Activated T-cell treated with anti-CD3 and anti-CD28 coated beads, Interleukin-2, amount 50 U/mL, for 4 hours (primary cell): ENCODE results near the gene FOXD1. TPM values are rescaled to one million over a fixed set of nuclear protein-coding genes. Genes with fewer than 3 reads are reported as not detected.
"Not testable (repeated sequence)": the region's sequence is repeated elsewhere in the genome, so short reads cannot be mapped to it uniquely, and the experiment has no call there.

ENCODE experiments used
- ATAC-seq, 2 donors: fragments of 200-7000 bp; cut with Tn5 transposase; one replicate each; pipeline ENCODE4 v1.10.0; 2021
- DNase-seq: peaks from one replicate; pipeline ENCODE4 v3.0.0-alpha.2; 2020
- H3K27me3 Mint-ChIP-seq: one replicate; pipeline ENCODE4 v1.8.0; 2021; ENCODE audit warnings: low read depth, mixed read lengths
- H3K36me3 Mint-ChIP-seq: one replicate; pipeline ENCODE4 v1.8.0; 2022; ENCODE audit warnings: mixed read lengths; ENCODE audit not compliant: insufficient read depth
- H3K4me1 Mint-ChIP-seq: one replicate; pipeline ENCODE4 v1.8.0; 2021; ENCODE audit warnings: low read depth, mixed read lengths
- H3K4me3 Mint-ChIP-seq: one replicate; pipeline ENCODE4 v1.8.0; 2021; ENCODE audit warnings: mild to moderate bottlenecking, moderate library complexity, mixed read lengths
- H3K9me3 Mint-ChIP-seq: one replicate; pipeline ENCODE4 v1.8.0; 2021; ENCODE audit warnings: mixed read lengths
- total RNA-seq, 3 donors: library from RNA; stranded (reverse); gene quantifications; one replicate each; pipeline ENCODE4 v1.2.1, GENCODE V29; 2021

The FOXD1 gene
- total RNA-seq = under 1 TPM in 1 of 3 donors, not detected in 2; 0.13 TPM

GRCh38 chr5:73448463-73449136 is at the start of gene FOXD1:
TSS of gene FOXD1 (minus strand) at chr5:73448777. CDS start at chr5:73448362, 415 bp downstream.
- no peaks in the 10 kb centered on the region for H3K36me3 Mint-ChIP-seq
- H3K9me3 Mint-ChIP-seq = peaks cover 7% of the 10 kb centered on the region
- ATAC-seq = peak; percentile 56 to 58
- H3K27me3 Mint-ChIP-seq = peaks cover 81% of the 10 kb centered on the region
- peak; percentile 15 for DNase-seq
- H3K4me1 Mint-ChIP-seq = peaks cover 25% of the 10 kb centered on the region
- peak within 1 kb of the TSS; percentile 81 for H3K4me3 Mint-ChIP-seq

- Mint-ChIP-seq H3K36me3 (peaks cover 27% of the 10 kb centered on the region), H3K4me1 (peaks cover 38% of the 10 kb centered on the region), H3K4me3 (peak overlapping the region; percentile 98), H3K9me3 (no peaks in the 10 kb centered on the region), H3K27me3 (peaks cover 16% of the 10 kb centered on the region)
- ATAC-seq (no peak), DNase-seq (no peak)
Measured at GRCh38 chr5:73497497-73498056, 49.0 kb upstream of the FOXD1 start.

GRCh38 chr5:73496984-73497457 is 48.4 kb upstream of the FOXD1 start:
- ATAC-seq (no peak), DNase-seq (no peak)
- Mint-ChIP-seq H3K27me3 (peaks cover 18% of the 10 kb centered on the region), H3K36me3 (peaks cover 22% of the 10 kb centered on the region), H3K4me1 (peaks cover 32% of the 10 kb centered on the region), H3K9me3 (no peaks in the 10 kb centered on the region), H3K4me3 (peak overlapping the region; percentile 98)

DNA sequence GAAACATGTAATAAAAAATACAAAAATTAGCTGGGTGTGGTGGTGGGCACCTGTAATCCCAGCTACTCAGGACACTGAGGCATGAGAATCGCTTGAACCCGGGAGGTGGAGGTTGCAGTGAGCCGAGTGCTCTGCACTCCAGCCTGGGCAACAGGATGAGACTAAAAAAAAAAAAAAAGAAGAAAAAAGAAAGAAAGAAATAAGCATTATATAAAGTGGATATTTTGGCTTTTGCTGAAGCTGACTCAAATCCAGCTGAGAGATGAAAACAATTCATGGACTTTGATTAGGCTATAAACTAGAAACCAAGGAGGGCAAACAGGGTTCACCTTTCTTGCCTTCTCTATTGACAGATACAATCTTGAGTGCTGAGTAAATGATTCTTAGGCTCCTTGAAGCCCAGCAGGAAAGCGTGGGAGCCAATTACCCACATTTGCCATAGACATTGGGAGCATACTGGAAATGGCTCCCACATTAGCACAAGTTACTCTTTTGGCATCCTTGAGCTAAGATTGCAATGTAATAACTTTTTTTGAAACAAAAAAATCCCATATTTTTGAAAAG is 47.3 kb upstream of the FOXD1 start:
- H3K27me3 Mint-ChIP-seq = peaks cover 22% of the 10 kb centered on the region
- ATAC-seq = no peak
- no peak overlapping the region for H3K4me3 Mint-ChIP-seq
- H3K9me3 Mint-ChIP-seq = no peaks in the 10 kb centered on the region
- H3K4me1 Mint-ChIP-seq = peaks cover 24% of the 10 kb centered on the region
- peaks cover 15% of the 10 kb centered on the region for H3K36me3 Mint-ChIP-seq
- DNase-seq = no peak

DNA sequence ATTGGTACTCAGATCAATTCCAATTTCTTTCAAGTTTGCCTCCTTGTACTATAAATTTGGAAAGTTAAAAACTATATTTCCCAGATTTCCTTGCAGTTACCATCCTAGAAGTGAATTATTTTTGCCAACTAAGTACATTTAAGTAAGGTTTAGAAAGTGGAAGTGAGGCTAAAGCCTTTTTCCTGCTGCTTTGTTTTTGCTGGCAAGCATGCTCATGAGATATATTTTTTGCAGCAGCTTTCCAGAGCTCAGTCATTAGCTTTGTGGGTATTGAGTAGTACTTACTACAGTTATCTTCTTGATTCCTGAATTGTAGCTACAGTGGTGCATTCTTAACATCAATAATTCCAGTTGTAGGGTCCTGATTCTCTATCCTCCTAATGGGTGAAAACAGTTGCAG is 46.1 kb upstream of the FOXD1 start:
- no peak overlapping the region for H3K4me3 Mint-ChIP-seq
- peaks cover 16% of the 10 kb centered on the region for H3K4me1 Mint-ChIP-seq
- DNase-seq (no peak), ATAC-seq (no peak)
- H3K9me3 Mint-ChIP-seq = no peaks in the 10 kb centered on the region
- H3K27me3 Mint-ChIP-seq = peaks cover 22% of the 10 kb centered on the region
- peaks cover 8% of the 10 kb centered on the region for H3K36me3 Mint-ChIP-seq

DNA sequence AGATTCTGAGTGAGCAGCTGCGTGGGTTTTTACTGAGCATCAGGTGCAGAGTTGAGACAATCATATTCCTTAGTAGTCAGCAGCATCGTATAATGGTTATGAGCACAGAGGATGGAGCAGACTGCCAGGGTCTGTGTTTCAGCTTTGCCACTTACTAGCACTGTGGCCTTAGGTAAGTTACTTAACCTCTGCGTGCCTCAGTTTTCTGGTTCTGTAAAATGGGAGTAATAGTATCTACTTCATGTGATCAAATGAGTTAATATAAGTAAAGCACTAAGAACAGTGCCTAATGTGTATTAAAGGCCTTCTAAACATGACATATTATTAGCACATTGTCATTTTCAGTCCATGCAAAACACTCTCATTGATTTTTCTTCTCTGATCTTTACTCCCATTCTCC is 44.8 kb upstream of the FOXD1 start:
- no peak overlapping the region for H3K4me3 Mint-ChIP-seq
- H3K4me1 Mint-ChIP-seq = peaks cover 9% of the 10 kb centered on the region
- peaks cover 25% of the 10 kb centered on the region for H3K27me3 Mint-ChIP-seq
- ATAC-seq (no peak), DNase-seq (no peak)
- no peaks in the 10 kb centered on the region for H3K36me3 Mint-ChIP-seq
- H3K9me3 Mint-ChIP-seq = no peaks in the 10 kb centered on the region

GRCh38 chr5:73491155-73491554 is 42.6 kb upstream of the FOXD1 start:
- Mint-ChIP-seq H3K36me3 (no peaks in the 10 kb centered on the region), H3K27me3 (peaks cover 33% of the 10 kb centered on the region), H3K9me3 (no peaks in the 10 kb centered on the region), H3K4me3 (no peak overlapping the region), H3K4me1 (no peaks in the 10 kb centered on the region)
- no peak for ATAC-seq
- DNase-seq = no peak

DNA sequence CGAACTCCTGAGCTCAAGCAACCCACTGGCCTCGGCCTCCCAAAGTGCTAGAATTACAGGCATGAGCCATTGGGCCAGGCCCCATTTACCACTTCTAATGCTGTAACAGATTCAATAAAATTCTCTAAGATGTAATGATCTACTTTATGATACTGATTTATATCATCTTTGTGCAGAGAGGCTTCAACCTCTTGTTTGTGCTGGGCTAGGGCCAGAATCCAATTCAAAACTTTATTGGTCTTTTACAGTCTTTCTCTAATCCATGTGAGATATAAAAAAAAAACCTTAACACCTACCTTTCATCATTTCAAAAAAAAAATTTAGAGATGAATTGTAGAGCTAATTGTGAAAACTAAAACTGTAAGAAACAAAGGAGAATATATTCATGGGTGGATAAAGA is 41.5 kb upstream of the FOXD1 start:
- no peaks in the 10 kb centered on the region for H3K9me3 Mint-ChIP-seq
- H3K4me1 Mint-ChIP-seq = no peaks in the 10 kb centered on the region
- H3K4me3 Mint-ChIP-seq = no peak overlapping the region
- H3K27me3 Mint-ChIP-seq = peaks cover 32% of the 10 kb centered on the region
- ATAC-seq = no peak
- no peak for DNase-seq
- H3K36me3 Mint-ChIP-seq = no peaks in the 10 kb centered on the region

DNA sequence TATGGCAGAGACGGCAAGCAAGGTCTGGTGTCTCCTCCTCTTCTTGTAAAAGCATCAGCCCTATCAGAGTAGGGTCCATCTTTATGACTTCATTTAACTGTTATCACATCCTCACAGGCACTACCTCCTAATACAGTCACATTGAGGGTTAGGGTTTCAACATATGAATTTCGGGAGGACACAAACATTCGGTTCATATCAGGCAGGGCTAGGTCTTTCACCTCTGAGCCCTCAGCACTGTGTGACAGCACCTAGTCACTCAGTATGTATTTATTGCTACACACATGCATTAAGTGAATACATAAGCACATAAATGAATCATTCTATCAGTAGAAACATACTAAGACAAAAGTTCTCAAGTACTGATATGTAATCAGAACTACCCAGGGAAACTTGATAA is 40.2 kb upstream of the FOXD1 start:
- H3K36me3 Mint-ChIP-seq = no peaks in the 10 kb centered on the region
- peaks cover 27% of the 10 kb centered on the region for H3K27me3 Mint-ChIP-seq
- ATAC-seq (no peak), DNase-seq (no peak)
- H3K4me3 Mint-ChIP-seq = no peak overlapping the region
- no peaks in the 10 kb centered on the region for H3K4me1 Mint-ChIP-seq
- no peaks in the 10 kb centered on the region for H3K9me3 Mint-ChIP-seq

DNA sequence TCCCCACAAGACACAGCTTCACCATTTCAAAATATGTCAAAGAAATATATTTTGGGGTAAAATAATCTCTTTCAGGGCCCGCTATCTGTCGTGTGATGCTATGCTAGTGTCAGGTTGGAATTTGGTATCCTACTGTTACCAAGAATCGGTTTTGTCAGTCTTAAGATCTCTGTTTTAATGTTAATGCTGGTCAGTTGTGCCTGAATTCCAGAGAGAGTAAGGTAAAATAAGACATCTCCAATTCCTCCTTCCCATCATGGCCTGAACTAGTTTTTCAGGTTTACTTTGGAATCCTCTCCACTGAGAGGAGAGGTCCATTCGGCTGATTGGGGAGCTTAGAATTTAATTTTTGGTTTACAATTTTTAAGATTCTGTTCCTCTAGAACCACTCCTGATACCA is 39.2 kb upstream of the FOXD1 start:
- no peaks in the 10 kb centered on the region for H3K36me3 Mint-ChIP-seq
- H3K27me3 Mint-ChIP-seq = peaks cover 23% of the 10 kb centered on the region
- H3K4me1 Mint-ChIP-seq = no peaks in the 10 kb centered on the region
- H3K9me3 Mint-ChIP-seq = no peaks in the 10 kb centered on the region
- DNase-seq (no peak), ATAC-seq (no peak)
- H3K4me3 Mint-ChIP-seq = no peak overlapping the region

DNA sequence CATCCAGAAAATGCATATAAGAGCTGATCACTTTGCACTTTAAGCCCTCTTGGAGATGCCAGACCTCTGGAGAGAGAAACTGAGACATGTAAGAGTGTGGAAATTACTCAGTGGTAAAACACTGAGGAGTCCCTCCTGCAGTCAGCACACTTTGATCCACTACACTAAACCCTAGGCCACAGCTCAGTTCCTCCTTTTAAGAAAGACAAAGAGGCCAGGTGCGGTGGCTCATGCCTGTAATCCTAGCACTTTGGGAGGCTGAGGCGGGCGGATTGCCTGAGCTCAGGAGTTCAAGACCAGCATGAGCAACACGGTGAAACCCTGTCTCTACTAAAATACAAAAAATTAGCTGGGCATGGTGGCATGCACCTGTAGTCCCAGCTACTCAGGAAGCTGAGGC is 38.7 kb upstream of the FOXD1 start:
- H3K27me3 Mint-ChIP-seq = peaks cover 22% of the 10 kb centered on the region
- not testable (repeated sequence) for DNase-seq, H3K9me3 Mint-ChIP-seq, H3K4me1 Mint-ChIP-seq, H3K36me3 Mint-ChIP-seq, ATAC-seq, H3K4me3 Mint-ChIP-seq

DNA sequence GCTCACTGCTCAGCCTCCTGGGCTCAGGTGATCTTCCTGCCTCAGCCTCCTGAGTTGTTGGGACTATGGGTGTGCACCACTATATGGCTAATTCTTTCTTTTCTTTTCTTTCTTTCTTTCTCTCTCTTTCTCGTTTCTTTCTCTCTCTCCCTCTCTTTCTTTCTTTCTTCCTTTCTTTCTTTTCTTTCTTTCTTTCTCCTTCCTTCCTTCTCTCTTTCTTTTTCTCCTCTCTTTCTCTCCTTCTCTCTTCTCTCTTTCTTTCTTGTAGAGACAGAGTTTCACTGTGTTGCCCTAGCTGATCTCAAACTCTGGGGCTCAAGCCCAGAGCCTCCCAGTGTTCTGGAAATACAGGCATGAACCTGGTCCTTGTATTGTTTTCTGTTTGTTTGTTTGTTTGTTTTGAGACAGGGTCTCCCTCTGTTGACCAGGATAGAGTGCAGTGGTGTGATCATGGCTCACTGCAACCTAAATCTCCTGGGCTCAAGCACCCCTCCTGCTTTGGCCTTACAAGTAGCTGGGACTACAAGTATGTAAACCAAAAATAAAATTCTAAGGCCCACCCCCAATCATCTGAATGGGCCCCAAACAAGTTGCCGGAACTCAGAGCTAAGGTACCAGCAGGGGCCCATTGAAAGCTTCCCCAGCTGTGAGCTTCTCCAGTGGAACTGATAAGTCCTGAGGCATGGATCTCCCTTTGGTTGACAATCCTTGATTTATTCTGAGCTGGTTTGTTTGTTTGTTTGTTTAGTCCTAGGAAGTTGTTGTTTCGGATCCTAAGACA is 37.7 kb upstream of the FOXD1 start:
- Mint-ChIP-seq H3K9me3 (no peaks in the 10 kb centered on the region), H3K27me3 (peaks cover 25% of the 10 kb centered on the region), H3K4me1 (no peaks in the 10 kb centered on the region), H3K36me3 (no peaks in the 10 kb centered on the region), H3K4me3 (no peak overlapping the region)
- ATAC-seq (no peak), DNase-seq (no peak)

DNA sequence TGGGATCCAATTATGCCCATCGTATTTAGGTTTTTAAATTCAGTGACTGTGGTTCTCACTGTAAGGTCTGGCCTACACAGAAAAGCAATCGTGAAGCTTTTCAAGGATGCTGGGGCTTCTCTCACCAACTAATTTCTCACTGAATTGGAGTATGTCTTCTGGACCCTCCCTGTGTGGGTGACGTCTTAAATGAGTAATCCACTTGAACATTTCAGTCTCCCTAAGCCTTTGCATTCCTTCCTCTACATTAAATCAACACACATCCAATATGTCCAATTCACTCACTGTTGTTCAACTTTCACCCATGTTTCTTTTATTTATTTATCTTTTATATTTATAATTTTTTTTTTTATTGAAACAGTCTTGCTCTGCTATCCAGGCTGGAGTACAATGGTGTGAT is 37.1 kb upstream of the FOXD1 start:
- no peaks in the 10 kb centered on the region for H3K36me3 Mint-ChIP-seq
- H3K27me3 Mint-ChIP-seq = peaks cover 25% of the 10 kb centered on the region
- H3K9me3 Mint-ChIP-seq = no peaks in the 10 kb centered on the region
- no peaks in the 10 kb centered on the region for H3K4me1 Mint-ChIP-seq
- ATAC-seq (no peak), DNase-seq (no peak)
- H3K4me3 Mint-ChIP-seq = no peak overlapping the region

- Mint-ChIP-seq H3K4me3 (no peak overlapping the region), H3K27me3 (peaks cover 27% of the 10 kb centered on the region), H3K9me3 (no peaks in the 10 kb centered on the region), H3K4me1 (no peaks in the 10 kb centered on the region), H3K36me3 (no peaks in the 10 kb centered on the region)
- DNase-seq (no peak), ATAC-seq (no peak)
Measured at GRCh38 chr5:73484511-73484910, 35.9 kb upstream of the FOXD1 start.
